MM.1S (cell line): ENCODE data around the gene LRMDA.

ENCODE experiments used
- DNase-seq: peaks from one replicate; pipeline ENCODE4 v3.0.0-alpha.2; 2015
- H2AFZ ChIP-seq: fragments of 300-600 bp; sonication (generic); 2 replicates; pipeline ENCODE4 v1.6.0; 2016; ENCODE audit warnings: antibody characterized with exemption, low read length
- H3F3A ChIP-seq: fragments of 300-600 bp; sonication (generic); 2 replicates; pipeline ENCODE4 v1.6.1; 2016; ENCODE audit warnings: mild to moderate bottlenecking, antibody characterized with exemption, low read length, moderate library complexity, mixed read lengths; ENCODE audit not compliant: insufficient read depth
- H3K27ac ChIP-seq: fragments of 300-600 bp; sonication (generic); 2 replicates; pipeline ENCODE4 v1.5.1; 2016; ENCODE audit warnings: mild to moderate bottlenecking, low read length
- H3K27me3 ChIP-seq: fragments of 300-600 bp; sonication (generic); replicated peaks from 2 replicates; pipeline ENCODE4 v1.6.0; 2016; ENCODE audit warnings: low read length; ENCODE audit not compliant: insufficient read depth
- H3K36me3 ChIP-seq: fragments of 300-600 bp; sonication (generic); replicated peaks from 2 replicates; pipeline ENCODE4 v1.6.1; 2016; ENCODE audit warnings: mild to moderate bottlenecking, low read length, mixed read lengths; ENCODE audit not compliant: insufficient read depth
- H3K4me1 ChIP-seq: fragments of 300-600 bp; sonication (generic); 2 replicates; pipeline ENCODE4 v1.6.1; 2016; ENCODE audit warnings: low read length, mixed read lengths
- H3K4me2 ChIP-seq: fragments of 300-600 bp; sonication (generic); 2 replicates; pipeline ENCODE4 v1.6.0; 2016; ENCODE audit warnings: low read depth, low read length
- H3K4me3 ChIP-seq: fragments of 300-600 bp; sonication (generic); 2 replicates; pipeline ENCODE4 v1.5.1; 2016; ENCODE audit warnings: low read length, mixed read lengths
- H3K79me2 ChIP-seq: fragments of 300-600 bp; sonication (generic); 2 replicates; pipeline ENCODE4 v1.6.1; 2016; ENCODE audit warnings: mixed run types, low read length, mixed read lengths
- H3K9ac ChIP-seq: fragments of 300-600 bp; sonication (generic); 2 replicates; pipeline ENCODE4 v1.6.1; 2016; ENCODE audit warnings: low read length, mixed read lengths
- H3K9me2 ChIP-seq: fragments of 300-600 bp; sonication (generic); replicated peaks from 2 replicates; pipeline ENCODE4 v1.6.1; 2016; ENCODE audit warnings: mild to moderate bottlenecking, low read length, mixed read lengths; ENCODE audit not compliant: insufficient read depth
- H3K9me3 ChIP-seq: fragments of 300-600 bp; sonication (generic); replicated peaks from 2 replicates; pipeline ENCODE4 v1.6.1; 2016; ENCODE audit warnings: mild to moderate bottlenecking, low read length, mixed read lengths; ENCODE audit not compliant: insufficient read depth
- H4K20me1 ChIP-seq: fragments of 300-600 bp; sonication (generic); 2 replicates; pipeline ENCODE4 v1.6.1; 2016; ENCODE audit warnings: mild to moderate bottlenecking, low read length, moderate library complexity, mixed read lengths; ENCODE audit not compliant: insufficient read depth
- CTCF ChIP-seq: fragments of 300-600 bp; sonication (generic); IDR thresholded peaks from 2 replicates; pipeline ENCODE4 v1.5.1; 2016; ENCODE audit warnings: antibody characterized with exemption, low read length, mixed read lengths
- EZH2 ChIP-seq: fragments of 300-600 bp; sonication (generic); optimal IDR thresholded peaks from 2 replicates; pipeline ENCODE3; 2017; ENCODE audit warnings: low read depth, mild to moderate bottlenecking, antibody characterized with exemption, low read length, mixed read lengths
- EZH2phosphoT487 ChIP-seq: fragments of 300-600 bp; sonication (generic); IDR thresholded peaks from 2 replicates; pipeline ENCODE4 v1.6.1; 2018; ENCODE audit warnings: antibody characterized with exemption, low read length

The LRMDA gene

GRCh38 chr10:75861582-75861981 lies 430.2 kb downstream of the LRMDA start:
- no peak for DNase-seq
- H3K4me2 ChIP-seq = no peak overlapping the region
- H3F3A ChIP-seq = no peaks in the 10 kb centered on the region
- no peak overlapping the region for H3K4me3 ChIP-seq
- H4K20me1 ChIP-seq = no peaks in the 10 kb centered on the region
- H3K27ac ChIP-seq = no peak overlapping the region
- TF ChIP-seq EZH2phosphoT487 (no peak), EZH2 (no peak), CTCF (no peak)
- H3K4me1 ChIP-seq = no peaks in the 10 kb centered on the region
- H3K9me2 ChIP-seq = no peaks in the 10 kb centered on the region
- H3K27me3 ChIP-seq = no peaks in the 10 kb centered on the region
- H3K9me3 ChIP-seq = no peaks in the 10 kb centered on the region
- H2AFZ ChIP-seq = no peak overlapping the region
- H3K9ac ChIP-seq = no peak overlapping the region
- no peaks in the 10 kb centered on the region for H3K79me2 ChIP-seq
- H3K36me3 ChIP-seq = no peaks in the 10 kb centered on the region

DNA sequence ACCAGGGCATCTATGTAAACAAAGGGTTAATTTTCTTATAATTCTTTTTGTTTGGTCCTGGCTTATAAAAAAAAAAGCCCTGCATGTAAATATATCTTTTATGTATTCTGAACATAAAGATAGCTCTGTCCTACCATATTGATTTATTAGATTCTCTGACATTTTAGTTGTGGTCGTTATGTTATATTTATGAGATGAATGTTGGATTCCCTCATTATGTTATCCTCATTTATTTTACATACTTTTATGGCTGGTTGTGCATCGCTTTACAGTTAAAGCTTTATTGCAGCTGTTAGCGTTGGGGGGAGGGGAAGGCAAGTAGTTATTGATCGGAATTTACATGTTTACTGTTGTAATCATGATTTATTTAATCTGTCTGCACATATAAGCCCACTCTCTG lies 431.5 kb downstream of the LRMDA start:
- no peak for DNase-seq
- Histone ChIP-seq H3K9me2 (no peaks in the 10 kb centered on the region), H2AFZ (no peak overlapping the region), H3K4me2 (no peak overlapping the region), H3F3A (no peaks in the 10 kb centered on the region), H3K36me3 (no peaks in the 10 kb centered on the region), H3K79me2 (no peaks in the 10 kb centered on the region), H3K4me3 (no peak overlapping the region), H3K27ac (no peak overlapping the region), H3K9ac (no peak overlapping the region), H3K4me1 (no peaks in the 10 kb centered on the region), H3K27me3 (no peaks in the 10 kb centered on the region), H3K9me3 (no peaks in the 10 kb centered on the region), H4K20me1 (no peaks in the 10 kb centered on the region)
- TF ChIP-seq EZH2 = no peak

DNA sequence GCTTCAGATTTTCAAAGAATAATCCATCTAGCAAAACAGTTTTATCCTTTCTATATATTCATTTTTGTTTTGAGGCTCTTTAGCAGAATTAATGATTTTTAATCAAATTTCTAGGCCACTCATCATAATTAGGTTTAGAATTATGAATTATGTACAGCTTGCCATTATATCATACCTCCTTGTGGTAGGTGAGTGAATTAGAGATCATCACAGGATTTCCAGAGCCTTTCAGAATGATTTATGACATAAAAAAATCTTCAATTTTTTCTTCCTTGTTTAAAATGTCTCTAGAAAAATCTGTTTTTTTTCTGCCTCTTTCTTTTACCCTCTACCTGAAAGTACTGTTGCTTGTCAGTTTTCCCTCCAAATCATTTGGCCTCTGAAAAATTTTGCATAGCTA lies 433.3 kb downstream of the LRMDA start:
- Histone ChIP-seq H3K4me2 (no peak overlapping the region), H3F3A (no peaks in the 10 kb centered on the region), H3K79me2 (no peaks in the 10 kb centered on the region), H3K36me3 (no peaks in the 10 kb centered on the region), H3K27ac (no peak overlapping the region), H3K4me1 (no peaks in the 10 kb centered on the region), H3K4me3 (no peak overlapping the region), H3K9me3 (no peaks in the 10 kb centered on the region), H4K20me1 (no peaks in the 10 kb centered on the region), H3K9ac (no peak overlapping the region), H3K27me3 (no peaks in the 10 kb centered on the region), H2AFZ (no peak overlapping the region), H3K9me2 (no peaks in the 10 kb centered on the region)
- no peak for DNase-seq
- TF ChIP-seq EZH2phosphoT487 = no peak
- TF ChIP-seq EZH2 = no peak
- TF ChIP-seq CTCF = no peak

GRCh38 chr10:75865413-75866299 lies 434.2 kb downstream of the LRMDA start:
- Histone ChIP-seq H3K9me3 (no peaks in the 10 kb centered on the region), H4K20me1 (no peaks in the 10 kb centered on the region), H3K9ac (no peak overlapping the region), H2AFZ (no peak overlapping the region), H3K4me2 (no peak overlapping the region), H3K36me3 (no peaks in the 10 kb centered on the region), H3K4me3 (no peak overlapping the region), H3K9me2 (no peaks in the 10 kb centered on the region), H3K27ac (no peak overlapping the region), H3F3A (no peaks in the 10 kb centered on the region), H3K27me3 (no peaks in the 10 kb centered on the region), H3K4me1 (no peaks in the 10 kb centered on the region), H3K79me2 (no peaks in the 10 kb centered on the region)
- TF ChIP-seq EZH2 (no peak), CTCF (no peak), EZH2phosphoT487 (no peak)
- no peak for DNase-seq
